Measurements from ENCODE around the gene PPP1R27. TPM values are rescaled to one million over a fixed set of nuclear protein-coding genes. Genes with fewer than 3 reads are reported as not detected.

PPP1R27 gene
- polyA plus RNA-seq, 4 donors, result 0.14 to 0.58 (median 0.26) TPM; not detected in 1

GRCh38 chr17:81863123-81863675 lies 28.3 kb upstream of the PPP1R27 start:
- no peak for DNase-seq (ENCODE audit: low read depth in 4 of 4, low spot score in 3 of 4)

GRCh38 chr17:81860756-81861568 lies 26.1 kb upstream of the PPP1R27 start:
- peak; percentile 100 for DNase-seq (ENCODE audit: low read depth in 4 of 4, low spot score in 3 of 4)

GRCh38 chr17:81859906-81860755 lies 25.3 kb upstream of the PPP1R27 start, which contains the start of gene P4HB:
P4HB (minus strand) TSS chr17:81860535; CDS start chr17:81860471, 64 bp downstream.
- no peak for DNase-seq (ENCODE audit: low read depth in 4 of 4, low spot score in 3 of 4)

GRCh38 chr17:81858967-81859905 lies 24.4 kb upstream of the PPP1R27 start:
- DNase-seq (ENCODE audit: low read depth in 4 of 4, low spot score in 3 of 4), result no peak

GRCh38 chr17:81858170-81858966 lies 23.5 kb upstream of the PPP1R27 start:
- DNase-seq (ENCODE audit: low read depth in 4 of 4, low spot score in 3 of 4), result no peak

GRCh38 chr17:81854974-81855774 lies 20.3 kb upstream of the PPP1R27 start:
- DNase-seq (ENCODE audit: low read depth in 4 of 4, low spot score in 3 of 4), result no peak

GRCh38 chr17:81852237-81852636 lies 17.4 kb upstream of the PPP1R27 start:
- no peak for DNase-seq (ENCODE audit: low read depth in 4 of 4, low spot score in 3 of 4)

- no peak for DNase-seq (ENCODE audit: low read depth in 4 of 4, low spot score in 3 of 4)
These were observed 16.6 kb upstream of the PPP1R27 start for GRCh38 chr17:81851423-81851822.

GRCh38 chr17:81849457-81849856 lies 14.6 kb upstream of the PPP1R27 start:
- DNase-seq (ENCODE audit: low read depth in 4 of 4, low spot score in 3 of 4), result no peak

GRCh38 chr17:81846743-81847689 lies 12.2 kb upstream of the PPP1R27 start:
- no peak for DNase-seq (ENCODE audit: low read depth in 4 of 4, low spot score in 3 of 4)

- no peak for DNase-seq (ENCODE audit: low read depth in 4 of 4, low spot score in 3 of 4)
These were observed 11.3 kb upstream of the PPP1R27 start for GRCh38 chr17:81845881-81846742.

- DNase-seq (ENCODE audit: low read depth in 4 of 4, low spot score in 3 of 4), result no peak
These were observed 10.5 kb upstream of the PPP1R27 start for GRCh38 chr17:81845361-81845760.

- no peak for DNase-seq (ENCODE audit: low read depth in 4 of 4, low spot score in 3 of 4)
These were observed 10.0 kb upstream of the PPP1R27 start for GRCh38 chr17:81844887-81845286.

- DNase-seq (ENCODE audit: low read depth in 4 of 4, low spot score in 3 of 4), result no peak
These were observed 9.5 kb upstream of the PPP1R27 start for GRCh38 chr17:81844327-81844851.

- DNase-seq (ENCODE audit: low read depth in 4 of 4, low spot score in 3 of 4), result no peak
These were observed 9.0 kb upstream of the PPP1R27 start for GRCh38 chr17:81843713-81844326.

All from left renal pelvis (tissue), 4 donors.